Epidermal melanocyte (primary cell): ENCODE results near the gene LAMA3.
A peak's percentile ranks its signal among the peaks of the same experiment; 100 is the strongest.
"Not testable (repeated sequence)": the region's sequence is repeated elsewhere in the genome, so short reads cannot be mapped to it uniquely, and the experiment has no call there.

Source experiments
- DNase-seq: peaks from one replicate; pipeline ENCODE4 v3.0.0; 2011; ENCODE audit warnings: low spot score; ENCODE audit not compliant: insufficient read length

The LAMA3 gene

DNA sequence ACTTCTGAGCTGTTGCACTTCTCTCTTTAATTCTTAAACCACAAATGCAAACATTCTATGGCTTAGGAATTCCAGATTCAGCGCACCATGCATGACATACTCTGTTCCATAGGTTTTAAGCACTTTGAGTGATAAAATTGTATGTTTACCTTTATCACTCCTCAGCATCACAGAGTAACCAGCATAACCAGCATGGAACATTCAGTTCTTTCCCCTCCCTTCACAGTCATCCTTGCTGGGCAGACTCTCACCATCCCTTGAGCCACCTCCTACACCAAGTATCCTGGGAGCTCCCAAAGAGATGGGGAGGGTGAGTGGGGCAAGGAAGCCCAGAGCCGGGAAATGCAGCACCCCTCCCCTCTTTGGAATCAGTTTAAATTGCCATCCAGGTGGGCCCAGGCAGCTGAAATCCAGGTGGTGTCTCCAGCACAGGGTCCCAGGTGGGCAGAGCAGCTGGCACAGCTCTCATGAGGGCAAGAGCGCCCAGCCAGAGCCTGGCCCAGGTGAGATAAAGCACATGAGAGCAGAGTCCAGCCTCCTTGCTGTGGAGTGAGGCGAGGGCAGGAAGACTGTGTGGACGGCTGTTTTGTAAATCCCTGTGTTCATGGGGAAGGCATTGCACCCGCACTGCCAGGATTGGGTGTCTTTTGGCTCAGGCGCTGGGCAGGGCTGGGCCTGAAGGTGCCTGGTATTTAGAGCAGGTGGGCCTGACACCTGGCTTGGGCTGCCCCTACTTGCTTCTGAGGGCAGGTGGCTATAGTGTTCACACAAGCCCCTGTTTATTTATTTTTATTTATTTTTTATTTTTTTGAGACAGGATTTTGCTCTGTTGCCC lies 36.8 kb downstream of the LAMA3 start:
- DNase-seq = no peak

DNA sequence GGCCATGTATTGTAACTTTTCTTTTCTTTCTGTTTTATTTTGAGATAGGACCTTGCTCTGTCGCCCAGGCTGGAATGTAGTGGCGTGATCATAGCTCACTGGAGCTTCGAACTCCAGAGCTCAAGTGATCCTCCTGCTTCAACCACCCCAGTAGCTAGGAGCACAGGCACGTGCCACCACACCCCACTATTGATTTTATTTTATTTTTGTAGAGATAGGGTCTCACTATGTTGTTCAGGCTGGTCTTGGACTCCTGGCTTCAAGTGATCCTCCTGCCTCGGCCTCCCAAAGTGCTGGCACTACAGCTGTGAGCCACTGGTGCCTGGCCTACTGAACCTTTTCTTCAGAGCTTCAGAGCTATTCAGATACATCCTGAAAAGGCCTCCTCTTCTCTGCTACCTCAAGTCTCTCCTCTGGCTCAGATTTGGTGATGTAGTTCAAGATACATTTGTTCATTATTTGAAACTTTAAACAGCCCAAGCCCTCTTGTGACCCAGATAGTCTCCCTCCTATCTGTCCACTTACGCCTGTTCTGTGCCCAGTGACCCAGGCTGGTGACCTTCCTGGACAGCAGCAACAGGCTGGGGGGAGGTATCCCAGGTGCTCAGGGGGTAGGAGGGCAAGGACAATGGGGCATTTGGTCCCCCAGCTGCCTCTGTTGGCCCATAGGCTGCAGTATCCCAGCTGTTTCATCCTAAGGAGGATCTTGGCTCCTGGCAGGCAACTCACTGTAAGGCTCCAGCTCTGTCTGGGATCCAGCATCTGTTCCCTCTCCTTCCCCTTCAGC lies 38.6 kb downstream of the LAMA3 start:
- DNase-seq = no peak

GRCh38 chr18:23730857-23731256 lies 41.6 kb downstream of the LAMA3 start:
- DNase-seq = no peak

DNA sequence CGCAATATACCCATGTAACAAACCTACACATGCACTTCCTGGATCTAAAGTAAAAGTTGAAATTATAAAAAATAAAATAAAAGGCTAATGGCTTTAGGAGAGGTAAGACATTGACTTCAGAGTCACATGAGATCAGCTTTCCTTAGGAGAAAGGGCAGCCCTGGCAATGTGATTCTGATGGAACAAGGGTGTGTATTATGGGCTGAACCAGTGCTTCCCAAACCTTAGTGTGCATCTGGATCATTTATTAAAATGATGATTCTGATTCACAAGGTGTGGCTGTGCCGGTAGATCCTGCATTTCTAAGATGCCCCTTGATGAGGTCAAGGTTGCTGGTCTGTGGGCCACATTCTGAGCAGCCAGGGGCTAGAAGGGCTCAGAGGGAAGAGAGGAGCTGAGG lies 42.6 kb downstream of the LAMA3 start:
- DNase-seq = no peak

- DNase-seq = no peak
Observed at GRCh38 chr18:23732439-23732838, 43.2 kb downstream of the LAMA3 start.

DNA sequence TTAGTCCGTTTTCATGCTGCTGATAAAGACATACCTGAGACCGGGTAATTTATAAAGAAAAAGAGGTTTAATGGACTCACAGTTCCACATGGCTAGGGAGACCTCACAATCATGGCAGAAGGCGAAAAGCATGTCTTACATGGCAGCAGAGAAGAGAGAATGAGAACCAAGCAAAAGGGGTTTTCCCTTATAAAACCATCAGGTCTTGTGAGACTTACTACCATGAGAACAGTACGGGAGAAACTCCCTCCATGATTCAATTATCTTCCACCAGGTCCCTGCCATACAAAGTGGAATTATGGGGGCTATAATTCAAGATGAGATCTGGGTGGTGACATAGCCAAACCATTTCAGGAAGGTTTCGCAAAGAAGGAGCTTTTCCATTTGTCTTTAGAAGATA lies 44.0 kb downstream of the LAMA3 start:
- DNase-seq = not testable (repeated sequence)

DNA sequence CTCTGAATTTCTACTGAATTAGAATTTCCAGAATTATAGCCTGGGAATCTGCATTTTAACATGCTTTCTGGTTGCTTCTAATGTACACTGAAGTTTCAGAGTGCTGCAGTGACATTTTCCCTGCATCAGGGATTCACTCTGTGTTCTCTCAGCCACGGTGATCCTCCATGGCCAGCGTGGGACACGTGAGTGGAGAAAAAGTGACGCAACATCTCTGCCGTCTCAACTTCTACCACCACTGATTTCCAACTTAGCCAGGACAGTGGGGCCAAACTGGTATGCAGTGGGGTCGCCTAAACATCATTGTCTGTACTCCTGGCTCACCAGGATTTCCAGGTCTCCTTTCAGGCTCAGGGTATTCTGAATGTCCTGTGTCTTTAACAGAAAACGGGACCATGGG lies 44.6 kb downstream of the LAMA3 start:
- no peak for DNase-seq

- no peak for DNase-seq
Observed at GRCh38 chr18:23735021-23735464, 45.8 kb downstream of the LAMA3 start.

GRCh38 chr18:23737578-23737977 lies 48.3 kb downstream of the LAMA3 start:
- no peak for DNase-seq

DNA sequence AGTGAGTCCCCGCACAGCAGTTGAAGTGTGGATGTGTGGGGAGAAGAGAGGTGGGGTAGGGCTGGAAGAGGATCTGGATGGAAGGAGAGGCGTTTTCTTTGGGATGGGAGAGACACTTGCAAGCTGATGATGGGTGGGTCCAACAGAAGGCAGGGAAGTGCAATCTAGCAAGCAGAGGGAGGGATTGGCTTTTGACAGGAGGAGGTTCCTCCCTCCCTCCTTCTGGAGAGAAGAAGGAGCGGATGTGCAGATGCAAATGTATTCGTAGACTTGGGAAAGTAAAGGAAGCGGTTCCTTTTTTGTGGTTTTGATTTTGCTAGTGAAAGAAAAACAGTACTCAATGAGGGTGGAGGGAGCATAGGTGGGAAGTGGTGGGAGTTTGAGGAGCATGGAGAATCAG lies 48.9 kb downstream of the LAMA3 start:
- DNase-seq = no peak

DNA sequence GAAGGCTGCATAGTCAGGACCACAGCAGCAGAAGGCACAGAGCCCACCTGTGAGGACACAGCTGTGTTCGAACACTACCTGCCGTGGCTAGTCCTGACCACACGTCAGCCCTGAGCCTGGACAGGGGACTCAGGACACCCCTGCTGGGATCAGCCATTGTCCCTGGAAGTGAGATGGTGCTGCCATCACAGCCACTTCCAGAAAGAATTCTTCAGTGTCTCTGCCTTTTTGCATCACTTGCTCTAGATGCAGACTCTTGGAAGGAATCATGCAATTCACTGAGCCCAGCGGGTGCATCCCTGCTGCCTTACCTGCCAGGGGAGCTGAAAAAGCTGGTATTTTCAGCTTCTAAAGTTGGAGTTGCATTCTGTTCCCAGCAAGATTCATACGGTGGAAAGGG lies 49.3 kb downstream of the LAMA3 start:
- no peak for DNase-seq

- DNase-seq = no peak
Observed at GRCh38 chr18:23740105-23740830, 51.0 kb downstream of the LAMA3 start.

DNA sequence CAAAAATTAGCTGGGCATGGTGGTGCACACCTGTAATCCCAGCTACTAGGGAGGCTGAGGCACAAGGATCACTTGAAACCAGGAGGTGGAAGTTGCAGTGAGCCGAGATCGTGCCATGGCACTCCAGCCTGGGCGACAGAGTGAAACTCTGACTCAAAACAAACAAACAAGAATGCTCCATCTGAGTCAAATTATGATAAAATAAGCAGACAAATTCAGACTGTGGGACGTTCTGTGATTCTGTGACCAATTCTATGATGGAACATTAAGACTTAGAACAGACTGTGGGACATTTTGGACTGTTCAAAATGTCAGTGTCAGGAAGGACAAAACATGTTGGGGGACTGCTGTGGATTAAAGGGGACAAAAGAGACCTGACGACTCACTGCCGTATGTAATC lies 52.7 kb downstream of the LAMA3 start:
- DNase-seq = not testable (repeated sequence)

GRCh38 chr18:23743733-23744333 lies 54.6 kb downstream of the LAMA3 start:
- DNase-seq = no peak

DNA sequence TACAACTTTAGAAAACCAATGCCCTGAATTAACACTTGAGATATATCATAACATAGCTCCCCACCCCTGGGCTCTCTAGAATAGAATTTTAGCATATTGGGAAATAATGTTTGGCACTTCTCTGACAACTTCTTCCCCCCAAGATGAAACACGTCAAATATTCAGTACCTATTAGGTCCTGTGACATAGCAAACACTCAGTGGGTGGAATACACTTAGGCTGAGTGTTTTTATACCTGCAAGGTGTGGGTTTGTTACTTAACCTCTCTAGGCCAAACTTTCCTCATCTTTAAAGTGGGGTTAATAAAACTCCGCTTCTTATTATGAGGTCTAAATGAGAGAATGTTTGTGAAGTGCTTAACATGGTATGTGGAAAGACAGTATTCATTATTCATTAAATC lies 56.1 kb downstream of the LAMA3 start:
- DNase-seq = no peak

DNA sequence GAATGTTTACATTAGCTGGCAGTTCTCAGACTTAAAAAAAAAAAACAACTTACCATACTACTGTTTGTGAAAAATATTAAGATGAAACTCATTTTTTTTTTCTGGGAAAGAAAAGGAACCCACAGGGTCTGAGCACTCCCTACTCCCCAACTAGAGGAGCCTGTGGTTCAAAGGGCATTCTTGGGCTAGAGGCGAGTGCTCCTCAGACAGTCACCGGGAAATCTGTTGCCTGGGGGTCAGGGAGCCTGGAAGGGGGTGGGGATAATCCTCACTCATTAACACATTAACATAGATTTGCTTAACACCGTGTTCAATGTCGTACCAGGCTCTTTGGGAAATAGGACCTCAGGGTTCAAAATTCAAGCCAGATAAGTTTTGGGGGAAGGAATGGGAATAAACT lies 57.6 kb downstream of the LAMA3 start:
- DNase-seq = no peak

DNA sequence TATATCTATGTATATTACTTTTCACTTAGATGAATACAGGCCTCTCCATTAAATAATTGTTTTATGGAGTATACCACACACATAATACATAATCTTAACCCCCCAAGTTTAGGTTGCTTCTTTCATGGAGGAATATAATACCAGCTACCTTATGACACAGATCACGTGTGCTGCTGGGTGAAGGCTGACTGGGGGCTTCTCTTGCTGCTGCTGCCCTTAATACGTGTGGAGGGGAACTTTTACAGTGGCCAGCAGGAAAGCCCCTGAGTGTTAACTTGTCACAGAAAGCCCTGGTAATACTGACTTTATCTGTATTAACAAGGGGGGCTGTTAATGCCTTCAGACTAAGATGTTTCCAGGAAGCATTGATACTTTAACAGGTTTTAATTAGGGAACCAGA lies 63.1 kb downstream of the LAMA3 start:
- DNase-seq = no peak

DNA sequence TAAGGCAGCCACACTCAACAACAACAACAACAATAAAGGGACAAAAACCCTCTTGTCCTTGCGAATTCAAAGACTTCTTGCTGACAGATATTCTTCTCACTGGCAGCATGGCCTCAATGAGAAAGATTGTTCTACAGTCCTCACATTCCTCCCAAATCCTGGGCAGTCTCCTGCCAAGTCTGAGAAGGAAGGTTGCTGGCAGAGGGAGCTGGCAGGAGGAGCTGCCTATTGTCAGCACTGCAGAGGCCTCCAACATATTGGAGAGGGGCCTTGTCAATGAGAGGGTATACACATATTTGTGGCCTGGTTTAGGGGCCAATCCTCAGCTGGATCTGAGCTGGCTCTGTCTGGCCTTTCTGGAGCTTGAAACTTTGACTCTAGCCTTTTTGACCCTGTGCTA lies 63.5 kb downstream of the LAMA3 start:
- peak; percentile 50 for DNase-seq

GRCh38 chr18:23756590-23757436 lies 67.6 kb downstream of the LAMA3 start:
- DNase-seq = no peak

DNA sequence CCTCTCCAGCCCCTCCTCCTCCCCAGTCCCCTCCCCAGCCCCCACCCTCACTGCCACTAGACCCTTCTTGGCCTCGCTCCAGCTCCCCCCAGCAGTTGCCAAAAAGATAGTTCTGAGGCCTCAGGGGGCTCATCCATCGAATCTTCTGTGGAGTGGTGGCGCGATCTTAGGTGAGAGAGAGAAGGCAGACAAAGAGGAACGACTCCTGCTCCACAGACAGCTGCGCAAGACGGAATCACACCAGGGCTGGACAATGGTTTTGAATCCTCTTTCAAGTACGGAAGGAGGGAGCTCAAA lies 68.1 kb downstream of the LAMA3 start:
- no peak for DNase-seq

DNA sequence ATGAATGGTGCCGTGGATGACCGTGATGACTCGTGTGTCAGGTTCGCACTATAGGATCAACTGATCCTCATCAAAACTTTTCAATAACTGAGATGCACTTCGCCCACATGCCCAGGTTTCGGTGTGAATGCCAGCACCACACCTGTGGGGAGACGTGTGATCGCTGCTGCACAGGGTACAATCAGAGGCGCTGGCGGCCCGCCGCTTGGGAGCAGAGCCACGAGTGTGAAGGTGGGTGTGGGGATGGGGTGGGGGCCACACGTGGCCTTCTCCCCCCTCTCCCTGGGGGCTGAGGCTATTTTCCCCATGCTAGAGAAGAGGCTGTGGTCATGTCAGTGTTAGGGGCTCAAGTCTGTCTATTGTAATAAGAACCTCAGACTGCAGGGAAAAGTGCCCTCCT lies 69.0 kb downstream of the LAMA3 start:
- no peak for DNase-seq
